ENCODE measurements around the gene DNAJC5. TPM values are rescaled to one million over a fixed set of nuclear protein-coding genes. Genes with fewer than 3 reads are reported as not detected.

The DNAJC5 gene
- total and polyA plus RNA-seq, 2 donors (not counting 3 experiments of a cell fraction or from before 2014, with no cell fraction given), result 44.7 to 60.3 TPM

DNA sequence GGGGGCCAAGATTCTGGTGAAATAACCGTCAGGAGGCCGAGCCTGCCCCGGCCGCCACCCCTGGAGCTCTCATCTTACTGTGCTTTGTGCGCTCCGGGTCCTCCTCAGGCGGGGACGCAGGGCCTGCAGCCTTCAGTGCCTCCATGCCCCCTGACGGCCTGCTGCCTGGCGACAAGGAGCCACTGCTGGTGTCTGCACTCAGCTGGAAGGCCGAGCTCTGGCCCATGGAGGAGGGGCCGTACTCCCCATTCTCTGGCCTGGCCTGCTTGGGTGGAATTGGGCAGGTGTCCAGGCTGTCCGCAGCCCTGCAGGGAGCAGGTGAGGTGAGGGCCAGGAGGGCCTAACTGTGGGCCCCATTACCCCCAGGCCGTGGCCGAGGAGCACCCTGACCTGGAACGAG, 69.5 kb downstream of the DNAJC5 start:
- no TSS peak for BruUV-seq (replicated peaks)
- TF ChIP-seq, protein P1, sequence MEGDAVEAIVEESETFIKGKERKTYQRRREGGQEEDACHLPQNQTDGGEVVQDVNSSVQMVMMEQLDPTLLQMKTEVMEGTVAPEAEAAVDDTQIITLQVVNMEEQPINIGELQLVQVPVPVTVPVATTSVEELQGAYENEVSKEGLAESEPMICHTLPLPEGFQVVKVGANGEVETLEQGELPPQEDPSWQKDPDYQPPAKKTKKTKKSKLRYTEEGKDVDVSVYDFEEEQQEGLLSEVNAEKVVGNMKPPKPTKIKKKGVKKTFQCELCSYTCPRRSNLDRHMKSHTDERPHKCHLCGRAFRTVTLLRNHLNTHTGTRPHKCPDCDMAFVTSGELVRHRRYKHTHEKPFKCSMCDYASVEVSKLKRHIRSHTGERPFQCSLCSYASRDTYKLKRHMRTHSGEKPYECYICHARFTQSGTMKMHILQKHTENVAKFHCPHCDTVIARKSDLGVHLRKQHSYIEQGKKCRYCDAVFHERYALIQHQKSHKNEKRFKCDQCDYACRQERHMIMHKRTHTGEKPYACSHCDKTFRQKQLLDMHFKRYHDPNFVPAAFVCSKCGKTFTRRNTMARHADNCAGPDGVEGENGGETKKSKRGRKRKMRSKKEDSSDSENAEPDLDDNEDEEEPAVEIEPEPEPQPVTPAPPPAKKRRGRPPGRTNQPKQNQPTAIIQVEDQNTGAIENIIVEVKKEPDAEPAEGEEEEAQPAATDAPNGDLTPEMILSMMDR (IDR thresholded peaks at IDR 0.05; ENCODE audit: extremely low read depth in 1 of 2, insufficient read depth in 1 of 2, low read depth in 1 of 2, low read length in 2 of 2), result no peak
- TF ChIP-seq POLR2AphosphoS5 (IDR thresholded peaks at IDR 0.05; ENCODE audit: insufficient read depth, low read depth, low read length) (no peak), JUN (IDR thresholded peaks at IDR 0.05; ENCODE audit: borderline replicate concordance, insufficient read depth, insufficient read length, low read depth) (no peak), MYC (IDR thresholded peaks at IDR 0.05; ENCODE audit: low read depth, low read length) (no peak), POLR2A (IDR thresholded peaks at IDR 0.05; ENCODE audit: low read depth, low read length) (no peak), GATA2 (IDR thresholded peaks at IDR 0.05; ENCODE audit: insufficient read depth, insufficient read length, low read depth, low read length) (no peak), EZH2 (IDR thresholded peaks at IDR 0.05; ENCODE audit: borderline replicate concordance, low read depth, low read length, severe bottlenecking) (no peak), FOS (IDR thresholded peaks at IDR 0.05; ENCODE audit: borderline replicate concordance, insufficient read depth, low read length) (no peak)
- TF ChIP-seq, protein P2, sequence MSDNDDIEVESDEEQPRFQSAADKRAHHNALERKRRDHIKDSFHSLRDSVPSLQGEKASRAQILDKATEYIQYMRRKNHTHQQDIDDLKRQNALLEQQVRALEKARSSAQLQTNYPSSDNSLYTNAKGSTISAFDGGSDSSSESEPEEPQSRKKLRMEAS (IDR thresholded peaks at IDR 0.05; ENCODE audit: insufficient read depth, insufficient read length), result no peak
- H3K36me3 ChIP-seq (ENCODE audit: control insufficient read depth in 2 of 2, extremely low read depth in 1 of 2, insufficient read depth in 2 of 2, low read length in 2 of 2), result peaks cover 12 to 50% of the 10 kb centered on the region in 2 experiments

More for the DNA sequence above, 69.5 kb downstream of the DNAJC5 start:
- Histone ChIP-seq H3K79me2 (ENCODE audit: control insufficient read depth, insufficient read depth, low read length) (peaks cover 7% of the 10 kb centered on the region), H3K9me3 (replicated peaks; ENCODE audit: control insufficient read depth, insufficient read depth, low read length) (no peaks in the 10 kb centered on the region), H3K27me3 (ENCODE audit: control insufficient read depth in 2 of 2, insufficient read depth in 2 of 2, low read length in 2 of 2) (no peaks in the 10 kb centered on the region), H3K9ac (replicated peaks; ENCODE audit: extremely low read depth, insufficient read depth, low read length) (no peak overlapping the region), H3K4me2 (ENCODE audit: insufficient read depth, low read length) (no peak overlapping the region), H3K4me1 (ENCODE audit: control insufficient read depth, extremely low read depth, insufficient read depth, low read length) (peaks cover 5% of the 10 kb centered on the region), H4K20me1 (replicated peaks; ENCODE audit: control insufficient read depth, extremely low read depth, insufficient read depth, low read length) (no peaks in the 10 kb centered on the region), H3K4me3 (replicated peaks in 1 of 3; ENCODE audit: insufficient read depth in 1 of 3, low read depth in 1 of 3, low read length in 3 of 3) (no peak overlapping the region), H3K27ac (ENCODE audit: insufficient read depth, low read depth, low read length) (no peak overlapping the region), H3K9me1 (replicated peaks; ENCODE audit: control insufficient read depth, extremely low read depth, insufficient read depth, low read length) (no peaks in the 10 kb centered on the region), H2AFZ (ENCODE audit: low read depth, low read length) (no peak overlapping the region)
- no peak for FAIRE-seq
- intact Hi-C loops (cut with micrococcal nuclease) (no loop called here), dilution Hi-C loops (cut with MboI; ENCODE audit: extremely low pct_ligation_motif_present, low sequenced_read_pairs) (no loop called here)
- ChIA-PET CTCF (interaction anchor here (0.8 kb wide), 1 partner anchor 10 kb away, joined by 3 read pairs; no protein-coding TSS in a partner anchor), POLR2A (no interaction called here)
- no peak for DNase-seq (ENCODE audit: low read depth, low spot score)
